GM12878 (cell line): ENCODE measurements around the gene PHKA1.

Experiments
- BRCA1 ChIP-seq: IDR thresholded peaks from 2 replicates; pipeline ENCODE4 v1.6.1; 2011; ENCODE audit warnings: low read depth, low read length, improper control_type of control experiment
- CEBPB ChIP-seq, 2 experiments: fragments of 150-350 bp in 1 of 2; IDR thresholded peaks; 2 replicates each; pipeline ENCODE4 v1.6.1; 2012 to 2014; ENCODE audit warnings: low read depth in 2 of 2, low read length in 2 of 2, borderline replicate concordance in 1 of 2, inconsistent platforms in 1 of 2
- CREM ChIP-seq: IDR thresholded peaks from 2 replicates; pipeline ENCODE4 v1.6.1; 2014; ENCODE audit warnings: antibody characterized with exemption, low read depth
- CTCF ChIP-seq, 3 experiments: IDR thresholded peaks in 2 of 3; conservative IDR thresholded peaks in 1 of 3; 2 replicates each; pipeline ENCODE4 v1.5.1; 2011; ENCODE audit warnings: low read depth in 3 of 3, low read length in 3 of 3, mild to moderate bottlenecking in 3 of 3, control low read depth in 2 of 3, moderate library complexity in 2 of 3, inconsistent platforms in 1 of 3, mixed read lengths in 1 of 3; ENCODE audit not compliant: control insufficient read depth in 2 of 3, insufficient read depth in 1 of 3; ENCODE audit errors: extremely low read depth in 1 of 3
- GABPA ChIP-seq: IDR thresholded peaks from 2 replicates; pipeline ENCODE4 v1.6.1; 2014; ENCODE audit warnings: antibody characterized with exemption, low read depth, mild to moderate bottlenecking, inconsistent platforms
- HDAC2 ChIP-seq: fragments of 200-600 bp; sonication (generic); IDR thresholded peaks from 2 replicates; pipeline ENCODE4 v1.6.1; 2017
- NRF1 ChIP-seq: conservative IDR thresholded peaks from 2 replicates; pipeline ENCODE4 v1.6.1; 2011; ENCODE audit warnings: mild to moderate bottlenecking, low read depth, low read length, improper control_type of control experiment
- RAD21 ChIP-seq: IDR thresholded peaks from 2 replicates; pipeline ENCODE4 v1.6.1; 2011; ENCODE audit warnings: mild to moderate bottlenecking, low read depth, low read length, moderate library complexity; ENCODE audit not compliant: insufficient read depth
- TAF1 ChIP-seq: IDR thresholded peaks from 2 replicates; pipeline ENCODE4 v1.6.1; 2011; ENCODE audit warnings: mild to moderate bottlenecking, low read depth, low read length, borderline replicate concordance
- ZNF24 ChIP-seq: fragments of 450-650 bp; IDR thresholded peaks from 2 replicates; pipeline ENCODE4 v1.6.1; 2017; ENCODE audit warnings: antibody characterized with exemption, mild to moderate bottlenecking
- ZNF274 ChIP-seq: IDR thresholded peaks from one replicate; pipeline ENCODE4 v1.8.0; 2011; ENCODE audit not compliant: insufficient read length, insufficient read depth

- no peak for TF ChIP-seq ZNF274
- no peak for TF ChIP-seq CREM
- no peak for TF ChIP-seq NRF1
- TF ChIP-seq ZNF24 = no peak
- no peak for TF ChIP-seq TAF1
- no peak for TF ChIP-seq GABPA
- TF ChIP-seq RAD21 = no peak
- no peak for TF ChIP-seq CEBPB (IDR thresholded peaks at IDR 0.05; ENCODE audit: borderline replicate concordance in 1 of 2, low read depth in 2 of 2, low read length in 2 of 2)
- TF ChIP-seq BRCA1 = no peak
- no peak for TF ChIP-seq HDAC2
- no peak for TF ChIP-seq CTCF (IDR thresholded peaks at IDR 0.05 in 2 of 3, conservative IDR thresholded peaks at IDR 0.05 in 1 of 3; ENCODE audit: control insufficient read depth in 2 of 3, extremely low read depth in 1 of 3, insufficient read depth in 1 of 3, low read depth in 3 of 3, low read length in 3 of 3)
These were observed 19.9 kb downstream of the PHKA1 start for GRCh38 chrX:72694170-72694569.
